ENCODE measurements around the gene TMEM50B. TPM values are rescaled to one million over a fixed set of nuclear protein-coding genes. Genes with fewer than 3 reads are reported as not detected.
"Not testable (repeated sequence)": the region's sequence is repeated elsewhere in the genome, so short reads cannot be mapped to it uniquely, and the experiment has no call there.

The TMEM50B gene
- total RNA-seq, 4 donors from 2014 or later: 77.7 to 155 (median 146) TPM

DNA sequence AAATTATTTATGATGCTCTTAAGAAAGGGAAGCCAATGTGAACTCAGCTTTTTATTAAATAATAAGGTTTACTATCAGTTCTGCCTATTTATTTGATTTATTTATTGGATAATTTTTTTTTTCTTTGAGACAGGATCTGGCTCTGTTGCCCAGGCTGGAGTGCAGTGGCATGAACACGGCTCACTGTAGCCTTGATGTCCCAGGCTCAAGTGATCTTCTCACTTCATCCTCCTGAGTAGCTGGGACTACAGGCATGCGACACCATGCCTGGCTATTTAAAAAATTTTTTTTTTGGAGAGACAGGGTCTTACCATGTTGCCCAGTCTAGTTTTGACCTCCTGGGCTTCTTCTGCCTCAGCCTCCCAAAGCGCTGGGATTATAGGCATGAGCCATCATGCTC is 32.7 kb upstream of the TMEM50B start:
- DNase-seq (ENCODE audit: low spot score in 2 of 2): no peak
- Histone ChIP-seq H3K27me3 (no peaks in the 10 kb centered on the region), H3K27ac (no peak overlapping the region), H3K36me3 (peaks cover 0 to 91% (median 0%) of the 10 kb centered on the region in 3 donors), H3K4me1 (no peaks in the 10 kb centered on the region), H3K4me3 (no peak overlapping the region), H3K9me3 (no peaks in the 10 kb centered on the region)
- TF ChIP-seq, protein P1, sequence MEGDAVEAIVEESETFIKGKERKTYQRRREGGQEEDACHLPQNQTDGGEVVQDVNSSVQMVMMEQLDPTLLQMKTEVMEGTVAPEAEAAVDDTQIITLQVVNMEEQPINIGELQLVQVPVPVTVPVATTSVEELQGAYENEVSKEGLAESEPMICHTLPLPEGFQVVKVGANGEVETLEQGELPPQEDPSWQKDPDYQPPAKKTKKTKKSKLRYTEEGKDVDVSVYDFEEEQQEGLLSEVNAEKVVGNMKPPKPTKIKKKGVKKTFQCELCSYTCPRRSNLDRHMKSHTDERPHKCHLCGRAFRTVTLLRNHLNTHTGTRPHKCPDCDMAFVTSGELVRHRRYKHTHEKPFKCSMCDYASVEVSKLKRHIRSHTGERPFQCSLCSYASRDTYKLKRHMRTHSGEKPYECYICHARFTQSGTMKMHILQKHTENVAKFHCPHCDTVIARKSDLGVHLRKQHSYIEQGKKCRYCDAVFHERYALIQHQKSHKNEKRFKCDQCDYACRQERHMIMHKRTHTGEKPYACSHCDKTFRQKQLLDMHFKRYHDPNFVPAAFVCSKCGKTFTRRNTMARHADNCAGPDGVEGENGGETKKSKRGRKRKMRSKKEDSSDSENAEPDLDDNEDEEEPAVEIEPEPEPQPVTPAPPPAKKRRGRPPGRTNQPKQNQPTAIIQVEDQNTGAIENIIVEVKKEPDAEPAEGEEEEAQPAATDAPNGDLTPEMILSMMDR (IDR thresholded peaks at IDR 0.05): no peak
- TF ChIP-seq EP300 (IDR thresholded peaks at IDR 0.05) (no peak), POLR2A (IDR thresholded peaks at IDR 0.05) (no peak)
- whole genome bisulfite sequencing, 2 donors: 94 to 98% methylated on average over 3 of the region's 3 CpGs

DNA sequence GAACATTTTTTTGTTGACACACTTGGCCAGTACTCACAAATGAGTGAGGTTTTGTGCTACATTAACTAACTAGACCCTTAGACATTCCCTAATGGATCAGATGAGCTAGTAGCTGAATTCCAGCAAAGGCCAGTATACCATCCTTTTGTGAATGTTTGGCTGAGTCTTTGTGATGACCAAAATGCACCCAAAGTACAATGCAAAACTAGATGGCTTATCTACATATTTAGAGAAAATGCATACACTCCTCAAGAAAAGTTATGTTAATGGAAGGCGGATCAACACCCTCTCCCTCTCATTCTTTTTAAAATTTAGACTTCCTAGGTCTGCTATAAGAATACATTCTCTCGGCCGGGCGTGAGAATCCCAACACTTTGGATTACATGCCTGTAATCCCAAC is 31.9 kb upstream of the TMEM50B start:
- no peak overlapping the region for H3K27ac ChIP-seq
- WGBS, 2 donors: 96 to 99% methylated on average over 4 of the region's 4 CpGs
- no peaks in the 10 kb centered on the region for H3K9me3 ChIP-seq
- H3K4me1 ChIP-seq: no peaks in the 10 kb centered on the region
- TF ChIP-seq EP300 (IDR thresholded peaks at IDR 0.05): no peak
- TF ChIP-seq, protein P1 (IDR thresholded peaks at IDR 0.05): no peak
- no peak for TF ChIP-seq POLR2A (IDR thresholded peaks at IDR 0.05)
- peaks cover 0 to 91% (median 0%) of the 10 kb centered on the region in 3 donors for H3K36me3 ChIP-seq
- no peak for DNase-seq (ENCODE audit: low spot score in 2 of 2)
- no peak overlapping the region for H3K4me3 ChIP-seq
- no peaks in the 10 kb centered on the region for H3K27me3 ChIP-seq

DNA sequence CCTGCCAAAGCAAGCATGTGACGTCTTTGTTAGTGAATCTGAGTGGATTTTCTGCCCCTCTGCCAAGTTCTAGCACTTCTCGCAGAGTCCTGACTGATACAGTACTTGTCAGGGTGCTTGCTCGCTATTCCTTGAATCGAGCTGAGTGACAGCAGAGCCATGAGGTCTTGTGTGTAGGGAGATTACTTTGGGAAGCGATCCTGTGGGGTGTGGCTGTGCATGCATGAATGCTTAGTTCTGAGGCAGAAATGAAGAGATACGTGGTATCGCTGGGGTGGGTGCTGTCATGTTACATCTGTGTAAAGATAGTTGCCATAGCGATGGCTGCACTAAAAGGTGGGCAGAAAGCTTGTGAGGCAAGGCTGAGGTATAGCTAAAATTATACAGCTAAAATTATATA is 31.1 kb upstream of the TMEM50B start:
- Histone ChIP-seq H3K27ac (no peak overlapping the region), H3K36me3 (peaks cover 0 to 85% (median 0%) of the 10 kb centered on the region in 3 donors), H3K4me1 (no peaks in the 10 kb centered on the region), H3K9me3 (no peaks in the 10 kb centered on the region), H3K4me3 (no peak overlapping the region), H3K27me3 (no peaks in the 10 kb centered on the region)
- WGBS, 2 donors: 94 to 96% methylated on average over 8 of the region's 8 CpGs
- TF ChIP-seq EP300 (IDR thresholded peaks at IDR 0.05) (no peak), POLR2A (IDR thresholded peaks at IDR 0.05) (no peak)
- TF ChIP-seq, protein P1 (IDR thresholded peaks at IDR 0.05): no peak
- no peak for DNase-seq (ENCODE audit: low spot score in 2 of 2)

DNA sequence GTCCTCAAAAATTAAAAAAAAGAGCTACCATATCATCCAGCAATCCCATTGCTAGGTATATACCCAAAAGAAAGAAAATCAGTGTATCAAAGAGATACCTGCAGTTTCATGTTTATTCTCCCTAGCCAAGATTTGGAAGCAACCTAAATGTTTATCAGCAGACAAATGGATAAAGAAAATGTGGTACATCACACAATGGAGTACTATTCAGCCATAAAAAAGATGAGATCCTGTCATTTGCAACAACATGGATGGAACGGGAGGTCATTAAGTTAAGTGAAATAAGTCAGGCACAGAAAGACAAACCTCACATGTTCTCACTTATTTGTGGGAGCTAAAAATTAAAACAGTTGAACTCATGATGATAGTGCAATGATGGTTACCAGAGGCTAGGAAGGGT is 27.2 kb upstream of the TMEM50B start:
- H3K27ac ChIP-seq; H3K27me3 ChIP-seq; H3K4me1 ChIP-seq; H3K4me3 ChIP-seq; H3K9me3 ChIP-seq; DNase-seq (ENCODE audit: low spot score in 2 of 2): not testable (repeated sequence)
- H3K36me3 ChIP-seq: peaks cover 0 to 83% (median 0%) of the 10 kb centered on the region in 3 donors
- 95 to 98% methylated on average over 1 of the region's 1 CpG for WGBS, 2 donors

DNA sequence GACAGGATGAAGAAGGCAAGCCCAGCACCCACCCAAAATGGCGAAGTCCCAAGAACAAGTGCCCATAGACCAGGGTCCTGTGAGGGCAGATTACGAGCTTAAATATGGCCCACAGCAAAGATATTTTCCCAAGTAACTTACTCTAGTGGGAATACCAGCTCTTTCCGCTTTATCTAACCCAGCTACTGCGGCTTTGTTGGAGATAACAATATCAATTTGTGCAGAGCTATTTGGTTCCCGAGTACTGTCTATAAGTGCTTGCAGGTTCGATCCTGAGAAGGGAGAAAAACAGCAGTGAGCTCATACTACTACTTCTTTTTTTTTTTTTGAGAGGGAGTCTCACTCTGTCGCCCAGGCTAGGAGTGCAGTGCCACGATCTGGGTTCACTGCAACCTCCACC is 26.1 kb upstream of the TMEM50B start:
- no peaks in the 10 kb centered on the region for H3K9me3 ChIP-seq
- WGBS, 2 donors: 94 to 95% methylated on average over 8 of the region's 8 CpGs
- H3K27ac ChIP-seq: no peak overlapping the region
- no peak overlapping the region for H3K4me3 ChIP-seq
- TF ChIP-seq EP300 (IDR thresholded peaks at IDR 0.05) (no peak), POLR2A (IDR thresholded peaks at IDR 0.05) (no peak)
- TF ChIP-seq, protein P1 (IDR thresholded peaks at IDR 0.05): no peak
- no peaks in the 10 kb centered on the region for H3K27me3 ChIP-seq
- no peak for DNase-seq (ENCODE audit: low spot score in 2 of 2)
- no peaks in the 10 kb centered on the region for H3K4me1 ChIP-seq
- peaks cover 0 to 80% (median 0%) of the 10 kb centered on the region in 3 donors for H3K36me3 ChIP-seq

DNA sequence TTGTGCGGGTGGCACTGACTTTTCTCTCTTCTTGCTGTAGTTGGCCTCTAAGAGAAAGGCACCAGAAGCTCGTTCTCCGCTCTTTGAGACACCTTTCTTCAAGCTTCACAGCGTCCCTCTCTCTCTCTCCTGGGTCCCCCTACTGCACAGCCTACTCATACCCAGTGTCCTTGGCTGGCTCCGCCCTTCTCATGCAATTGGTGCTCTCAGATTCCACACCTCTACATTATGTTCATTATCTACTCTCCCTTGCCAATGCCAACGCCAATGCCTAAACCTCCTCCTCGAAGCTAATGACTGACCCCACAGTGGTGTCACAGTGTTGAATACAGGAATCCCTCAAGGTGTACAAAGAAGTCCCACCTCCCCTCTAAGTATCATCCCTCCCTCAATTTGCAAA is 16.6 kb upstream of the TMEM50B start:
- Histone ChIP-seq H3K9me3 (no peaks in the 10 kb centered on the region), H3K4me1 (peaks cover 0 to 5% (median 0%) of the 10 kb centered on the region in 4 donors), H3K4me3 (no peak overlapping the region), H3K27ac (no peak overlapping the region), H3K36me3 (peaks cover 0 to 5% (median 0%) of the 10 kb centered on the region in 3 donors), H3K27me3 (no peaks in the 10 kb centered on the region)
- no peak for DNase-seq (ENCODE audit: low spot score in 2 of 2)
- WGBS, 2 donors: 58% methylated on average over 7 of the region's 7 CpGs
- TF ChIP-seq POLR2A (IDR thresholded peaks at IDR 0.05): no peak
- TF ChIP-seq EP300 (IDR thresholded peaks at IDR 0.05): no peak
- TF ChIP-seq, protein P1 (IDR thresholded peaks at IDR 0.05): no peak

Data from tibial nerve (tissue), 4 donors.